Midbrain (tissue), 1 donor: ENCODE data around the gene NT5M.
"Not testable (repeated sequence)": the region's sequence is repeated elsewhere in the genome, so short reads cannot be mapped to it uniquely, and the experiment has no call there.

Experiments
- DNase-seq: peaks from one replicate; lab custom pipeline; 2025; lab: John Stamatoyannopoulos, UW

Gene NT5M

DNA sequence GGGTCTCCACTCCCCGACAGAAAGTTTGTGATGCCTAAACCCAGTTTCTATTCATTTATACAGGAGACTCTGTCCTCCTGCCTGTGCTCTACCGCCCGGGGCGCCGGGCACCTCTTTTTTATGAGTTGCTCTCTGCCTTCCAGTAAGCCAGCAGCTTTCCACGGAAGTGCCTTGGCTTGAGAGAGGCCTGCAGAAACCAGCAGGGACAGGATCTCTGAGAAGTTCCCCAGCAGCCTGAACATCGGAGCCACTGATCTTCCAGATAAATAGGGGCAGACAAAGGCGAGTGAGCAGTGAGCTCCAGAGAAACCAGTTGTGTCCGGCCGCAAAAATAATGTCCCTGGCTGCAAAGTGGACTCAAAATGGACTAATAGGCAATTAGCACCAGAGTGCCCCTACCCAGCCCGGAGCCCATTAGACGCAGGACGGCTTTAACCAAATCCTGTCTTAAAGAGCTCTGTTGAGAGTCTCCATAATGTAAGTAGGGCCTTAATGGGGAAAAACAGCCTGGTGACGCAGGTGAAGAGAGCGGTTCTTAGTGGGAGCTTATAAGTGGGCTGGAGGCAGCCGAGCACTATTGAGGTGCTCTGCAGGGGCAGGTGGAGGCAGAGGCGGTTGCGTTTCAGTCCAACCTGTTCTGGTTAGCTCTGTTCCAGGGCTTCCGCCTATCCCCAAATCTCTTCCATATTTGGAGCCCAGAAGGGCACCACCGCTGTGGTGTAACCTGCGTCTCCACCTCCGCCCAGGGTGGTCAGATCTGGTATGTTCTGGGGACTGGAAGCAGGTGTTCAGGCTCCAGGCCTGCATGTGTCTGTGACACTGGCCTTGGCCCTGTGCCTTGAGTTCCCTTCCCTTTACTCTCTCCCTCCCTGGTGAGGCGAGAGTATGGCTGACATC is 74.1 kb downstream of the NT5M start:
- peak; percentile 9 for DNase-seq

GRCh38 chr17:17379197-17379991 is 76.2 kb downstream of the NT5M start:
- peak; percentile 79 for DNase-seq

- no peak for DNase-seq
Measured at GRCh38 chr17:17380145-17380925, 77.2 kb downstream of the NT5M start.

DNA sequence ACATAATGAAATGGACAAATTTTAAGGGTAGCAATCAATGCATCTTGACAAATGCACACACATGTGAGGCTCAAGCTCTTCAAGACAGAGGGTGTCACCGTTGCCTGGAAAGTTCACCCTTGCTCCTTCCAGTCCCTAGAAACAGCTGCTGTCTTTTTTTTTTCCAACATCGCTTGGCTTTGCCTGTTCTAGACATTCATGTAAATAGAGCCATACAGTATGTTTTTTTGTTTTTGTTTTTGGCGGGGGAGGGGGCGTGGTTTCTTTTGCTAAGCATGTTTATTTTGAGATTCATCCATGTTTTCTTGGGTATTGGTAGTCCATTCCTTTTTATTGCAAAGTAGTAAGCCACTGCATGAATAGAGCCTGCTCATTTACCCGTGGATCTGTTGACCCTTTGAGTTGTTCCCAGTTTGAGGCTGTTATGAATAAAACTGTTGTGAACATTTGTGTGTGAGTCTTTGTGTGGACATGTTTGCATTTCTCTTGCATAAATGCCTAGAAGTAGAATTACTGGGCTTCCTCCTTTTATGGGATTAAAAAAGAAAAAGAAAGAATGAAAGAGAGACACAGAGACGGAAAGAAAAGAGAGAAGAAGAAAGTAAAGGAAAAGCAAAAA is 78.4 kb downstream of the NT5M start:
- peak; percentile 58 for DNase-seq

GRCh38 chr17:17382065-17382459 is 78.9 kb downstream of the NT5M start:
- no peak for DNase-seq

DNA sequence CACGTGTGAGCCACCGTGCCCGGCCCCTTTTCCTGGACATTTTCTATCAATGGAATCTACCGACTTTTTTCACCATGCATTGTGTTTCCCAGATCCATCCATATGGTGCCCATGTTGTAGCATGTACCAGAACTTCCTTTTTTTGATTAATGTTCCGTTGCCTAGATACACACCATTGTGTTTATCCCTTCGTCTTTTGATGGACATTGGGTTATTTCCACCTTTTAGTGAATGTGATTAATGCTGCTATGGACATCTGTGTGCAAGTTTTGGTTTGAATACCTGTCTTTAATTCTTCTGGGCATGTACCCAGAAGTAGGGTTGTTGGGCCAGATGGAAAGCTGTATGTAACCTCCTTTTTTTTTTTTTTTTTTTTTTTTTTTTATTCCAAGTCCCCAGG is 79.8 kb downstream of the NT5M start:
- DNase-seq, result no peak

DNA sequence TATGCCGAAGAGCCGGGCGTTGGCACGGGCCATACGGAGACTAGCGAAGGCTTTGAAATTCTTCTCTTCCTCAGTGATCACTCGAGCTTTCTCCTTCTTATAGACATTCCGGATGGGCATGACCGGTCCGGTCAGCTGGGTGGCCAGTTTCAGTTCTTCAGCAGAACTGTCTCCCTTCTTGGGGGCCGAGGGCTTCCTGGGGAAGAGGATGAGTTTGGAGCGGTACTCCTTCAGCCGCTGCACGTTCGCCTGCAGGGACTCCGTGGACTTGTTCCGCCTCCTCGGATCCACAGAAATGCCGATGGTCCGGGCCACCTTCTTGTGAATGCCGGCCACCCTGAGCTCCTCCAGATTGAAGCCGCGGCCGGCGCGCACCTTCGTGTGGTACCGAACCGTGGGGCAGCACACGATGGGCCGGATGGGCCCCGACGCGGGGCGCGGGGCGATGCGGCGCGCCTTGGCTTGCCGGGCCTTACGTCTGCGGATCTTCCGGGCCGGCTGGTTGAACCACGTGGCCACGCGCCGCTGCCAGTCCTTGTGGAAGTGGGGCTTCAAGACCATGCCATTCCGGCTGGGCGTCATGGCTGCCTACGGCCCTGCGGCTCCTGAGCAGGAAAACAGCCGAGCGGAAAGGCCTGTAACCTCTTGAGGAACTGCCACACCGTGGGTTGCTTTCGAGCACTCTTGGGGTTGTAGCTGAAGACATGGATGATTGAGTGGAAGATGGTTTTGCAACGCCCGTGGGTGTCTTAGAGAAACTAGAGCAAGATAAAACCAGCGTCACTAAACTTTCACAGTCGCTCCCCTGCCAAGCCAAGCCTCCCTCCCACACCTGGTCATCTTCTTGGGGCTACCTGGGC is 80.5 kb downstream of the NT5M start:
- DNase-seq, result not testable (repeated sequence)

DNA sequence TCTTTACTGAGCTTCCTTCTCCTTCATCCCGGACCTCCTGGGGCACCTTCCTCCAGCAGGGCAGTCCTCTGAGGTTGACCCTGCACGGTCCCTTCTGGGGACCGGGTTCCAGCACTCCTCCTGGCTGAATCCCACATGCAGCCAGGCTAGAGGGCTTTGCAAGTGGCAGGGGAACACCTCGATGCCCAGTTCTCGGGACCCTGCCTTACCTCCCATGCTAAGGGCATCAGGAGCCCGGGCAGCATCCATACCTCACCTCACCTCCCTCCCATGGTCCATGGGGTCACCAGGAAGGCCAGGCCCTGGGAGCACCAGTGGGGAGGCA is 81.1 kb downstream of the NT5M start:
- DNase-seq, result no peak

DNA sequence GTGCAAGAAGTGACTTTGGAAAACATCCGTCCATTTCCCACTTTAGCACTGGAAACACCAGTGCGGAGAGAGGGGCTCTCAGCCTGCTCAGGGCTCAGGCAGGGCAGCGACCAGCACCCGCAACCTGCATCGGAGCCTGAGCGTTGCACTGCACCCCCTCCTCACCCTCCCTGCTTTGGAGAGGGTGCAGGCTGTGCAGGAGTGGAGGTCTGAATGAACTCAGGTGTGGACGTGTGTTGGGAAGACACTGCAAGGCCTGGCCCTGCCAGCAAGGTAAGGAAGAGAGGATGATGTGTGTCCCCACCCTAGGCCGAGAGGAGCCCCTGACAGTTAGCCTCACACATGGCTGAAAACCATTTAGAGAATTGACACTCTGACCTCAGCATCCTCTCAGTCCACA is 81.8 kb downstream of the NT5M start:
- DNase-seq, result no peak

DNA sequence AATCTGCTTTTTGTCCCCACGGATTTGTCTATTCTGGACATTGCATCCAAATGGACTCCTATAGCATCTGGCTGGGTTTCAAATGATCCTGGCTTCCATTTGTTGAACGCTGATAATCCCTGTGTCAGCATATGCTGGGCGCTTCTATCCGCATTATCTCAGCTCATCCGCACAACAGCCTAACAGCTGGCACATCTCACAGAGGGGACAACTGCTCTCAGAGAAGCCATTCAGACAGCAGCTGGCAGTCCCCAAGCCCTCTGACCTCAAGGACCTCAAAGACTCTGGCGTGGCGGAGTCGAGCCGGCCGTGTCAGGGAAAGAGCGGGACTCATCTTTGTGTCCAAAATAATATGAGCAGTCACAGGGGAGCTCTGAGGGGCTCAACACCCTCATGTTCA is 82.3 kb downstream of the NT5M start:
- peak; percentile 28 for DNase-seq

GRCh38 chr17:17386094-17386800 is 83.1 kb downstream of the NT5M start:
- no peak for DNase-seq

- DNase-seq, result no peak
Measured at GRCh38 chr17:17387017-17387497, 83.9 kb downstream of the NT5M start.

- no peak for DNase-seq
Measured at GRCh38 chr17:17387498-17388362, 84.6 kb downstream of the NT5M start.

DNA sequence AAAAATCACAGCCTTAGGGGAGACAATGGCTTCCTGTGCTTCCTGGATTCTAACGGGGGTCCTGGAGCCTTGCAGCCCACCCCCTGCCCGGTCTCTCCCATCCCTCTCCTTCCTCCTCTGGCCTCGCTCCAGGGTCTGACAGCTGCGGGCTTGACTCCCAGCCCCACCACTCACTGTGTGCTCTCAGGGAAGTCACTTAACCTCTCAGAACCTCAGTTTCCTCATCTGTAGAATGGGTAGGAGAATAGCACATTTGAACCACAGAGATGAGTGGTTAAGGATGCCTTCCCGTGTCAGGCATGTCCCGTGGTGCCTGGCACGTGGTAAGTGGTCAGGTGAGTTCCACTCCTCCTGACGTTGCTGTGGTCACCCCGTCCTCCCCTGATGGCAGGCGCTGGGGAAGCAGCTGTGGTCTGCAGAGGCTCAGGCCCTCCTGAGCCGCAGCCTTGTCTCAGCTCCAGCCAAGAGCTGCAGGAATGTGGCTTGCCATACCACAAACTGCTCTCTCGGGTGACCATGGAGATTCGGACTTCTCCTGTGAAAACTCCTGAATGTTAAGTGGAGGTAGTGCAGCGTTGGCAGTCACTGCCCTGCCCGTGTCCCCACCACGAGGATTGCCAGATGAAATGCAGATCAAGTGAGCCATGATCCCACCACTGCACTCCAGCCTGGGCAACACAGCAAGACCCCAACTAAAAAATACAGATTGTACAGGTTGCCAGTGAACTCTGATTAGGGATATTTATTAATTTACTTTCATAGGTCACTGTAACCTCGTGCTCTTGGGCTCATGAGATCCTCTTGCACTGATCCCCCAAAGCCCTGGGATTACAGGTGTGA is 85.7 kb downstream of the NT5M start:
- no peak for DNase-seq

GRCh38 chr17:17391668-17392370 is 88.6 kb downstream of the NT5M start:
- DNase-seq, result no peak

DNA sequence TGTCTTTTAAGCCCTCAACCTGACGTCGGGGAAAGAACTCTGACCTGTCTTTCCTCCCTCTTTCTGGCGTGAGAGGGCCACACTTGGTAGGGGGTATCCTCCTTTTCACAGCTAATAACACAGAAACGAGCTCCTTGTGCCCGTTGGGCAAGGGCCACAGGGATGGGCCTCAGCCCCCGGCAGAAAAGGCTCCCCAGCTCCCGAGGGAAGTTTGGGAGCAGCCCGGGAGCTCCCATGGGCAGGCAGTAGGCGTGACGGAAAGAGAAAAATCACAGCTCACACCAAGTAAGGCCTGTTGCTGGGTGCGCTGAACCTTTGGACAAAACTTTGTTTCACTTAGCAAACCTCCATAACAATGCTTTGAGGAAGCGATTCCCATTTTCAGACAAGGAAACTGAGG is 90.8 kb downstream of the NT5M start:
- no peak for DNase-seq

DNA sequence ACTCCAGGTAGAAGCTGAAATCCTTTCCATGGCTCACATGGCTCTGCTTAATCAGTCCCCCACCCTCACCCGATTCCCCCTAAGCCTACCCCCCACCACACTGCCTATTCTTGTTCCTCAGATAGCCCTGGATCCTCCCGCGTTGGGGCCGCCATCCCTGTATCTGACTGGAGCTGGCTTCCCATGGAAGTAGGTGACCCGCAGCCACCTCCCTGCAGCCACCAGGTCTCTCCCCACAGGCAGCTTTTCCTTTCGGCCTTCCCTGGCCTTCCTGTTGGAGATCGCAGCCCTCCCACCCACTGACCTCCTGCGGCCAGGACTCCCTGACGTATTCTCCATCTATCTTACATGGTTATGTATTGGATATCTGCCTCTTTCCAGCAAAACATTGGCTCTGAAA is 91.3 kb downstream of the NT5M start:
- no peak for DNase-seq
